ENCODE results near the gene CLIP4.
A peak's percentile ranks its signal among the peaks of the same experiment; 100 is the strongest.
"Not testable (repeated sequence)": the region's sequence is repeated elsewhere in the genome, so short reads cannot be mapped to it uniquely, and the experiment has no call there.

CLIP4 gene

GRCh38 chr2:29106980-29107388 is 8.2 kb upstream of the CLIP4 start:
- Histone ChIP-seq H3K27ac (ENCODE audit: poor library complexity, severe bottlenecking) (no peak overlapping the region), H3K4me3 (ENCODE audit: severe bottlenecking) (no peak overlapping the region), H3K36me3 (ENCODE audit: low read depth) (no peaks in the 10 kb centered on the region), H3K27me3 (ENCODE audit: insufficient read depth, poor library complexity, severe bottlenecking) (no peaks in the 10 kb centered on the region), H3K4me1 (ENCODE audit: insufficient read depth, poor library complexity, severe bottlenecking) (peaks cover 23% of the 10 kb centered on the region), H3K9me3 (ENCODE audit: severe bottlenecking) (no peaks in the 10 kb centered on the region)
- no peak for TF ChIP-seq CTCF (IDR thresholded peaks at IDR 0.05; ENCODE audit: poor library complexity, severe bottlenecking)
- DNase-seq (ENCODE audit: low spot score), result no peak
- ATAC-seq (ENCODE audit: low read depth), result no peak

GRCh38 chr2:29107547-29107946 is 7.7 kb upstream of the CLIP4 start:
- peaks cover 23% of the 10 kb centered on the region for H3K4me1 ChIP-seq (ENCODE audit: insufficient read depth, poor library complexity, severe bottlenecking)
- H3K4me3 ChIP-seq (ENCODE audit: severe bottlenecking), result not testable (repeated sequence)

GRCh38 chr2:29108225-29108624 is 7.0 kb upstream of the CLIP4 start:
- Histone ChIP-seq H3K27ac (ENCODE audit: poor library complexity, severe bottlenecking) (peak overlapping the region; percentile 67), H3K9me3 (ENCODE audit: severe bottlenecking) (no peaks in the 10 kb centered on the region), H3K4me1 (ENCODE audit: insufficient read depth, poor library complexity, severe bottlenecking) (peaks cover 23% of the 10 kb centered on the region), H3K4me3 (ENCODE audit: severe bottlenecking) (no peak overlapping the region), H3K36me3 (ENCODE audit: low read depth) (no peaks in the 10 kb centered on the region), H3K27me3 (ENCODE audit: insufficient read depth, poor library complexity, severe bottlenecking) (no peaks in the 10 kb centered on the region)
- ATAC-seq (ENCODE audit: low read depth) (peak; percentile 99), DNase-seq (ENCODE audit: low spot score) (peak; percentile 87)
- no peak for TF ChIP-seq CTCF (IDR thresholded peaks at IDR 0.05; ENCODE audit: poor library complexity, severe bottlenecking)

More at GRCh38 chr2:29107547-29107946, 7.7 kb upstream of the CLIP4 start:
- not testable (repeated sequence) for H3K27me3 ChIP-seq (ENCODE audit: insufficient read depth, poor library complexity, severe bottlenecking); DNase-seq (ENCODE audit: low spot score); H3K36me3 ChIP-seq (ENCODE audit: low read depth); ATAC-seq (ENCODE audit: low read depth); H3K9me3 ChIP-seq (ENCODE audit: severe bottlenecking)
- H3K27ac ChIP-seq (ENCODE audit: poor library complexity, severe bottlenecking), result peak overlapping the region; percentile 67

- no peak overlapping the region for H3K4me3 ChIP-seq (ENCODE audit: severe bottlenecking)
- no peak for TF ChIP-seq CTCF (IDR thresholded peaks at IDR 0.05; ENCODE audit: poor library complexity, severe bottlenecking)
- peak overlapping the region; percentile 67 for H3K27ac ChIP-seq (ENCODE audit: poor library complexity, severe bottlenecking)
- peaks cover 29% of the 10 kb centered on the region for H3K4me1 ChIP-seq (ENCODE audit: insufficient read depth, poor library complexity, severe bottlenecking)
- no peaks in the 10 kb centered on the region for H3K9me3 ChIP-seq (ENCODE audit: severe bottlenecking)
- ATAC-seq (ENCODE audit: low read depth) (no peak), DNase-seq (ENCODE audit: low spot score) (no peak)
- H3K27me3 ChIP-seq (ENCODE audit: insufficient read depth, poor library complexity, severe bottlenecking), result no peaks in the 10 kb centered on the region
- H3K36me3 ChIP-seq (ENCODE audit: low read depth), result no peaks in the 10 kb centered on the region
Measured at GRCh38 chr2:29109246-29109645, 6.0 kb upstream of the CLIP4 start.

- peak overlapping the region; percentile 13 for H3K27ac ChIP-seq (ENCODE audit: poor library complexity, severe bottlenecking)
- DNase-seq (ENCODE audit: low spot score), result no peak
- H3K36me3 ChIP-seq (ENCODE audit: low read depth), result no peaks in the 10 kb centered on the region
- peaks cover 33% of the 10 kb centered on the region for H3K4me1 ChIP-seq (ENCODE audit: insufficient read depth, poor library complexity, severe bottlenecking)
- TF ChIP-seq CTCF (IDR thresholded peaks at IDR 0.05; ENCODE audit: poor library complexity, severe bottlenecking), result no peak
- H3K27me3 ChIP-seq (ENCODE audit: insufficient read depth, poor library complexity, severe bottlenecking), result no peaks in the 10 kb centered on the region
- ATAC-seq (ENCODE audit: low read depth), result peak; percentile 34; the same call in 1 of the 3 replicates
- H3K4me3 ChIP-seq (ENCODE audit: severe bottlenecking), result no peak overlapping the region
- no peaks in the 10 kb centered on the region for H3K9me3 ChIP-seq (ENCODE audit: severe bottlenecking)
Measured at GRCh38 chr2:29110916-29111535, 4.2 kb upstream of the CLIP4 start.
